Measurements from ENCODE around the gene INPP1.
"Not testable (repeated sequence)": the region's sequence is repeated elsewhere in the genome, so short reads cannot be mapped to it uniquely, and the experiment has no call there.

The INPP1 gene

GRCh38 chr2:190334479-190335224 lies 8.7 kb upstream of the INPP1 start:
- H3K4me3 ChIP-seq (ENCODE audit: low read depth, low read length) = no peak overlapping the region
- TF ChIP-seq CTCF (IDR thresholded peaks at IDR 0.05; ENCODE audit: borderline replicate concordance, insufficient read depth, low read depth, low read length) = no peak

GRCh38 chr2:190335225-190335559 lies 8.2 kb upstream of the INPP1 start:
- no peak overlapping the region for H3K4me3 ChIP-seq (ENCODE audit: low read depth, low read length)
- no peak for TF ChIP-seq CTCF (IDR thresholded peaks at IDR 0.05; ENCODE audit: borderline replicate concordance, insufficient read depth, low read depth, low read length)

- H3K4me3 ChIP-seq (ENCODE audit: low read depth, low read length) = not testable (repeated sequence)
Observed at GRCh38 chr2:190335584-190335983, 7.8 kb upstream of the INPP1 start.

GRCh38 chr2:190336420-190336819 lies 7.0 kb upstream of the INPP1 start:
- no peak overlapping the region for H3K4me3 ChIP-seq (ENCODE audit: low read depth, low read length)
- no peak for TF ChIP-seq CTCF (IDR thresholded peaks at IDR 0.05; ENCODE audit: borderline replicate concordance, insufficient read depth, low read depth, low read length)

- no peak overlapping the region for H3K4me3 ChIP-seq (ENCODE audit: low read depth, low read length)
- no peak for TF ChIP-seq CTCF (IDR thresholded peaks at IDR 0.05; ENCODE audit: borderline replicate concordance, insufficient read depth, low read depth, low read length)
Observed at GRCh38 chr2:190338453-190338852, 4.9 kb upstream of the INPP1 start.

- no peak overlapping the region for H3K4me3 ChIP-seq (ENCODE audit: low read depth, low read length)
- TF ChIP-seq CTCF (IDR thresholded peaks at IDR 0.05; ENCODE audit: borderline replicate concordance, insufficient read depth, low read depth, low read length) = no peak
Observed at GRCh38 chr2:190339394-190339793, 4.0 kb upstream of the INPP1 start.

- H3K4me3 ChIP-seq (ENCODE audit: low read depth, low read length) = no peak overlapping the region
- no peak for TF ChIP-seq CTCF (IDR thresholded peaks at IDR 0.05; ENCODE audit: borderline replicate concordance, insufficient read depth, low read depth, low read length)
Observed at GRCh38 chr2:190340369-190340768, 3.0 kb upstream of the INPP1 start.

Data from GM12875 (cell line).